Measurements from ENCODE around the gene PHYH. TPM values are rescaled to one million over a fixed set of nuclear protein-coding genes. Genes with fewer than 3 reads are reported as not detected.

Gene PHYH
- total RNA-seq, 4 donors from 2014 or later, result 10.9 to 26.6 (median 17.3) TPM

DNA sequence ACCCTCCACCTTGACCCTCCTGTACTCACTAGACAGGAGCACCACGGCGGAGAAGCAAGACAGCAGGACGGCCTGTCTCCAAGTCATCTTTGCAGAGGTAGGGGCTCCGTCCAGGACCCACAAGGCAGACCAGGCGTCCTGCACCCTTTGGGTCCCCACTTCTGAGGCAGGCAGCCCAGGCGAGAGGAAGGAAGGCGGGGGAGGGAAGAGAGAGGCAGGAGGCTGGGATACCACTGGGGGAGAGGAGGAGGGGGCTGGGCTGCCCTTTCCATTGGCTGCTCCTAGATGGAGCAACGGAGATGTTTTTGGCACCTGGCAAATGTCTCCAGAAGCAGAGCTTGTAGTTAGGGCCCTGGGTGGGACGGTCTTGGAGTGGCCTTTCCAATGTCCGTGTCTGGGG lies 65.7 kb downstream of the PHYH start, which contains the start of gene UCMA:
TSS of gene UCMA (minus strand) at position 203 of the 400 bp plus-strand sequence. CDS start at position 87, 116 bp downstream.
- no peak within 1 kb of the TSS for H3K4me3 ChIP-seq (ENCODE audit: low read depth, poor library complexity, severe bottlenecking)
- intact Hi-C loops (cut with DNase I; ENCODE audit: low total_unique reads), result no loop called here
- 72 to 78% methylated on average over 10 of the region's 10 CpGs for WGBS, 2 donors
- TF ChIP-seq, protein P1, sequence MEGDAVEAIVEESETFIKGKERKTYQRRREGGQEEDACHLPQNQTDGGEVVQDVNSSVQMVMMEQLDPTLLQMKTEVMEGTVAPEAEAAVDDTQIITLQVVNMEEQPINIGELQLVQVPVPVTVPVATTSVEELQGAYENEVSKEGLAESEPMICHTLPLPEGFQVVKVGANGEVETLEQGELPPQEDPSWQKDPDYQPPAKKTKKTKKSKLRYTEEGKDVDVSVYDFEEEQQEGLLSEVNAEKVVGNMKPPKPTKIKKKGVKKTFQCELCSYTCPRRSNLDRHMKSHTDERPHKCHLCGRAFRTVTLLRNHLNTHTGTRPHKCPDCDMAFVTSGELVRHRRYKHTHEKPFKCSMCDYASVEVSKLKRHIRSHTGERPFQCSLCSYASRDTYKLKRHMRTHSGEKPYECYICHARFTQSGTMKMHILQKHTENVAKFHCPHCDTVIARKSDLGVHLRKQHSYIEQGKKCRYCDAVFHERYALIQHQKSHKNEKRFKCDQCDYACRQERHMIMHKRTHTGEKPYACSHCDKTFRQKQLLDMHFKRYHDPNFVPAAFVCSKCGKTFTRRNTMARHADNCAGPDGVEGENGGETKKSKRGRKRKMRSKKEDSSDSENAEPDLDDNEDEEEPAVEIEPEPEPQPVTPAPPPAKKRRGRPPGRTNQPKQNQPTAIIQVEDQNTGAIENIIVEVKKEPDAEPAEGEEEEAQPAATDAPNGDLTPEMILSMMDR (IDR thresholded peaks at IDR 0.05), result no peak
- TF ChIP-seq POLR2A (IDR thresholded peaks at IDR 0.05), result no peak
- DNase-seq (ENCODE audit: low spot score in 2 of 2), result peak in 1 of 2 donors; percentile 53

DNA sequence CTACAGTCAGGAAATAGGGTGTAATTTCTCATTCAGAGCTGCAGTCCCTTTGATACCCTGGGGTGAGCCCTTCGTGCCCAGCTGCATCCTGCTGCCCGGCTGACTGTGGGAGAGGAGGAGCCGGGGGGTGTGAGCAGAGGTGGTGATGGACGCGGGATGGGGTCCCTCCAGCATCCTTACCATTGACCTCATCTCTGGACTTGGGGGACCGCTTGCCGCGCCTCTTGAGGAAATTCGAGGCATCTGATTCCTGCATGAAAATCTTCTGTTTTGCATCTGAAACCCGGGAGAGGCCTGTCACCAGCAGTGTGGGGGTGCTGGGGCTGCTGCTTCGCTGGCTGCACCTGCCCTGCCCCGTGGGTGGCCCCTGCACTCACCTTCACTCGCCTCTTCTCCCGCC lies 66.5 kb downstream of the PHYH start:
- H3K4me3 ChIP-seq (ENCODE audit: low read depth, poor library complexity, severe bottlenecking), result no peak overlapping the region
- TF ChIP-seq POLR2A (IDR thresholded peaks at IDR 0.05), result no peak
- TF ChIP-seq, protein P1 (IDR thresholded peaks at IDR 0.05), result no peak
- DNase-seq (ENCODE audit: low spot score in 2 of 2), result peak in 1 of 2 donors; percentile 67
- 45 to 57% methylated on average over 13 to 14 of the region's 14 CpGs for WGBS, 2 donors
- intact Hi-C loops (cut with DNase I; ENCODE audit: low total_unique reads), result no loop called here

DNA sequence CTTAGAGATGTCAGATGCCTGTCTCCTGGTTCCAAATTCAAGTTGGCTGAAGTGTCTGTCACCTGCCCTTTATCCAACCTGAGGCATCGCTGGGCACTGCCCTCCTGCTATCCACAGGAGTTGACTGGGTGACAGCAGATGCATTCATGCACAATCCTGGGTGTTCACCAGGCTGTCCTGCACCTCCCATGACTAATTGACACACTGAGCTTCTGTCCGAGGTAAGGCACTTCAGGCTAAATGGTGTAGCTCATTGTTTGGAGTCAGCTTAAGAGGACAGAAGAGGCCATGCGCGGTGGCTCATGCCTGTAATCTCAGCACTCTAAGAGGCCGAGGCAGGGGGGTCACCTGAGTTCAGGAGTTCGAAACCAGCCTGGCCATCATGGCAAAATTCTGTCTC lies 68.1 kb downstream of the PHYH start:
- 74 to 83% methylated on average over 6 of the region's 6 CpGs for WGBS, 2 donors
- no peak for TF ChIP-seq POLR2A (IDR thresholded peaks at IDR 0.05)
- TF ChIP-seq, protein P1 (IDR thresholded peaks at IDR 0.05), result no peak
- peak in 1 of 2 donors; percentile 29 for DNase-seq (ENCODE audit: low spot score in 2 of 2)
- intact Hi-C loops (cut with DNase I; ENCODE audit: low total_unique reads), result no loop called here
- H3K4me3 ChIP-seq (ENCODE audit: low read depth, poor library complexity, severe bottlenecking), result no peak overlapping the region

DNA sequence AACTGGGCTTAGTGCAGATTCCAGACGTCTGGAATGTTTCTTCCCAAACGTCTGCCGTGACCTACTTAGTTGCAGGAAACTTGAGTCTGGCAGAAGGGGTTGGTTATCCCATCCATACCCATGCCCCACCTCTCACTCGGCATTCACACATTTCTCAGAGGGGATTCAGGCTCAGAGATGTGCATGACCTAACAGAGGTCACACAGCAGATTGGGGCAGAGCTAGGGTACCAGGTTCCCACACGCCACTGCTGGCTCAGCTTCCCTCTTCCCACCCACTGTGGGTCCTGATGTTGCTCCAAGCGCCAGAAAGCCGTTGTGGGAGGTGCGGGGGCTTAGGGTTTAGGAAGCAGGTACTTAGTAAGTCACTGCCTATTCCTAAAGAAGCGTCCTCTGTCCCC lies 68.7 kb downstream of the PHYH start:
- no peak overlapping the region for H3K4me3 ChIP-seq (ENCODE audit: low read depth, poor library complexity, severe bottlenecking)
- intact Hi-C loops (cut with DNase I; ENCODE audit: low total_unique reads), result no loop called here
- 63 to 69% methylated on average over 9 of the region's 9 CpGs for WGBS, 2 donors
- no peak for TF ChIP-seq POLR2A (IDR thresholded peaks at IDR 0.05)
- TF ChIP-seq, protein P1 (IDR thresholded peaks at IDR 0.05), result no peak
- peak in 1 of 2 donors; percentile 36 for DNase-seq (ENCODE audit: low spot score in 2 of 2)

Other genes with a start within 250 kb of the PHYH start
- gene OPTN, start 199.9 kb downstream of the PHYH start, total RNA-seq, result 10 to 100 TPM; 55.4 to 68.5 (median 62.0) TPM
- 1 to 10 TPM in 1 of 4 donors, under 1 TPM in 3; 0.08 to 1.5 (median 0.38) TPM for gene MCM10, start 138.5 kb downstream of the PHYH start, total RNA-seq
- gene UCMA, start 65.7 kb downstream of the PHYH start, total RNA-seq, result not detected
- 10 to 100 TPM; 14.4 to 35.0 (median 17.4) TPM for gene SEPHS1, start 48.2 kb upstream of the PHYH start, total RNA-seq
- 1 to 10 TPM; 3.7 to 8.1 (median 5.8) TPM for gene BEND7, start 228.9 kb upstream of the PHYH start, total RNA-seq